GM18907 (cell line): ENCODE data around the gene GABRG2.

Experiments used
- ATAC-seq: cut with Tn5 transposase; IDR thresholded peaks from one replicate; pipeline ENCODE4 v1.9.1; 2021; ENCODE audit warnings: mild to moderate bottlenecking, moderate library complexity; ENCODE audit not compliant: unreplicated experiment

GABRG2 gene

GRCh38 chr5:162187371-162187770 lies 119.8 kb downstream of the GABRG2 start:
- no peak for ATAC-seq

- ATAC-seq, result no peak
Observed at GRCh38 chr5:162189719-162190118, 122.1 kb downstream of the GABRG2 start.

GRCh38 chr5:162193012-162193411 lies 125.4 kb downstream of the GABRG2 start:
- no peak for ATAC-seq

GRCh38 chr5:162196351-162196750 lies 128.8 kb downstream of the GABRG2 start:
- ATAC-seq, result no peak

GRCh38 chr5:162202285-162202880 lies 134.8 kb downstream of the GABRG2 start:
- no peak for ATAC-seq
